WERI-Rb-1 (cell line): Measurements from ENCODE around the gene NUBP1.
"Not testable (repeated sequence)": the region's sequence is repeated elsewhere in the genome, so short reads cannot be mapped to it uniquely, and the experiment has no call there.

Experiments used
- DNase-seq: peaks from one replicate; pipeline ENCODE4 v3.0.0-alpha.2; 2020
- H3K27ac ChIP-seq: fragments of 250-450 bp; sonication (Bioruptor Pico); 2 replicates; pipeline ENCODE4 v1.5.1; 2020; ENCODE audit warnings: mild to moderate bottlenecking, moderate library complexity
- H3K27me3 ChIP-seq: fragments of 250-450 bp; sonication (Bioruptor Pico); 2 replicates; pipeline ENCODE4 v1.5.1; 2021; ENCODE audit warnings: mild to moderate bottlenecking, low read depth, moderate library complexity; ENCODE audit not compliant: insufficient read depth, severe bottlenecking
- H3K36me3 ChIP-seq: fragments of 250-450 bp; sonication (Bioruptor Pico); 2 replicates; pipeline ENCODE4 v1.5.1; 2020; ENCODE audit warnings: mild to moderate bottlenecking, moderate library complexity
- H3K4me3 ChIP-seq: 2 replicates; pipeline ENCODE4 v1.5.1; 2011; ENCODE audit warnings: low read depth, mild to moderate bottlenecking, control low read depth, low read length
- H3K9me3 ChIP-seq: fragments of 250-450 bp; sonication (Bioruptor Pico); 2 replicates; pipeline ENCODE4 v1.5.1; 2021; ENCODE audit warnings: mild to moderate bottlenecking, moderate library complexity; ENCODE audit not compliant: severe bottlenecking
- TF ChIP-seq, protein P1 (sequence below): IDR thresholded peaks from 2 replicates; pipeline ENCODE4 v1.5.1; 2011; ENCODE audit warnings: low read depth, mild to moderate bottlenecking, control low read depth, inconsistent platforms, low read length

Gene NUBP1

DNA sequence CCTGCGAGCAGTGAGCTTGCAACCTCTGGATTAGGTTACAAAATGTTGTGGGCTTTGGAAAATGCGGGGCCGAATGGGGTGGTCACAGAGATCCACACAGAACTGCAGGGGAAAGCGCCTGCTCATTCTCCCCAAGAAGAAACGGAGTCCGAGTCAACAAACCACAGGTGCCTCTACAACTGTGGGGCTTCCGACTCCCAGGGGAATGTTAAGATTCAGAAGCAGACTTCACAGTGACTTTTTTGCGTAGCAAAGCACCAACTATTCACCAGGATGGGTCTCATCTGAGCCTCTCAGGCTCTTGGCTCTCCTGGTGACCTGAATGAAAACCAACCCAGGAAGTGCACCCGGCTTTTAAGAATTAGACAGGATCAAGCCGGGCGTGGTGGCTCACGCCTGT lies 33.7 kb downstream of the NUBP1 start:
- no peak for DNase-seq
- H3K36me3 ChIP-seq = no peaks in the 10 kb centered on the region
- no peaks in the 10 kb centered on the region for H3K9me3 ChIP-seq
- no peak overlapping the region for H3K4me3 ChIP-seq
- H3K27me3 ChIP-seq = no peaks in the 10 kb centered on the region
- TF ChIP-seq, protein P1, sequence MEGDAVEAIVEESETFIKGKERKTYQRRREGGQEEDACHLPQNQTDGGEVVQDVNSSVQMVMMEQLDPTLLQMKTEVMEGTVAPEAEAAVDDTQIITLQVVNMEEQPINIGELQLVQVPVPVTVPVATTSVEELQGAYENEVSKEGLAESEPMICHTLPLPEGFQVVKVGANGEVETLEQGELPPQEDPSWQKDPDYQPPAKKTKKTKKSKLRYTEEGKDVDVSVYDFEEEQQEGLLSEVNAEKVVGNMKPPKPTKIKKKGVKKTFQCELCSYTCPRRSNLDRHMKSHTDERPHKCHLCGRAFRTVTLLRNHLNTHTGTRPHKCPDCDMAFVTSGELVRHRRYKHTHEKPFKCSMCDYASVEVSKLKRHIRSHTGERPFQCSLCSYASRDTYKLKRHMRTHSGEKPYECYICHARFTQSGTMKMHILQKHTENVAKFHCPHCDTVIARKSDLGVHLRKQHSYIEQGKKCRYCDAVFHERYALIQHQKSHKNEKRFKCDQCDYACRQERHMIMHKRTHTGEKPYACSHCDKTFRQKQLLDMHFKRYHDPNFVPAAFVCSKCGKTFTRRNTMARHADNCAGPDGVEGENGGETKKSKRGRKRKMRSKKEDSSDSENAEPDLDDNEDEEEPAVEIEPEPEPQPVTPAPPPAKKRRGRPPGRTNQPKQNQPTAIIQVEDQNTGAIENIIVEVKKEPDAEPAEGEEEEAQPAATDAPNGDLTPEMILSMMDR = no peak
- no peak overlapping the region for H3K27ac ChIP-seq

DNA sequence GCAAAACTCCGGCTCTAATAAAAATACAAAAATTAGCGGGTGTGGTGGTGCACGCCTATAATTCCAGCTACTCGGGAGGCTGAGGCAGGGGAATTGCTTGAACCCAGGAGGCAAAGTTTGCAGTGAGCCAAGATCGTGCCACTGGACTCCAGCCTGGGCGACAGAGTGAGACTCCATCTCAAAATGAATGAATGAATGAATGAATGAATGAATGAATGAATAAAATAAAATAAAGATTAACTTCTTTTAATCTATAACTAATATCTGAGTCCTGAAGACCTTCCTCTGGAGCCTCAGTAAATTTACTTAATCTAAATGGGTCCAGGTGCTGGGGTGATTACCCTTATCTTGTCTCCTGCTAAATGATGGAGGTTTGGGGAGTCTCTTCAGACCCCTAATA lies 36.3 kb downstream of the NUBP1 start:
- H3K27ac ChIP-seq, DNase-seq, H3K27me3 ChIP-seq, H3K4me3 ChIP-seq, H3K36me3 ChIP-seq, H3K9me3 ChIP-seq: not testable (repeated sequence)

DNA sequence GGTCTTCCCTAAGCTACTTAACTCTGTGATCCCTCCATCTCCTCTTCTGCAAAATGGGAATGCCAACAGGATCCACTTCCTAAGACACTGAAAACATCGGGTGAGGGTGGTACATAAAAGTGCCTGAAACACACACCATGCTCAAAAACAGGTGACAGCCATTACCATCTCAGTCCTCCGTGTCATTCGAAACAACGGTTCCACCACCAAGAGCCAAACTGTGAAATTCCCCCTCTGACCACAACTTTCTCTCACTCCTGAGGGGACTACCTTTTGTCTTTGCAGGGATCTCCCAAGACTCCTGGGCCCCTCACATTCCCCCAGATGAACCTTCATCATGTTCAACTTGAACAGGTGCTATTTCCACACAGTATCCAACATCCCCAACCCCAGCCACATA lies 37.0 kb downstream of the NUBP1 start:
- Histone ChIP-seq H3K27ac (no peak overlapping the region), H3K4me3 (no peak overlapping the region), H3K27me3 (no peaks in the 10 kb centered on the region), H3K9me3 (no peaks in the 10 kb centered on the region), H3K36me3 (no peaks in the 10 kb centered on the region)
- no peak for DNase-seq
- TF ChIP-seq, protein P1 = no peak

DNA sequence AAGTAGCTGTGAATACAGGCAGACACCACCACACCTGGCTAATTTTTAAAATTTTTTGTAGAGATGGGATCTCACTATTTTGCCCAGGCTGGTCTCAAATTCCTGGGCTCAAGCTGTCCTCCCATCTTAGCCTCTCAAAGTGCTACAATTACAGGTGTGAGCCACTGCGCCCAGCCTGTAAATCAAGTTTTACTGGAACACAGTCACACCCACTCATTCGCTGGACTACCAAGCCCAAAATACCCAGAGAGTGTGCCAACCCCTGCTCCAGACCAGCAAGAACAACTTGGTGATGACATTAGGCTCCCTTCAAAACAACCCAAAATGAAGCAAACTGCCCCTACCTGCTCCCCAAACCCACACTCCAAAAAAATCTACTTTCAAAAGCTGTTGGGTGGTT lies 39.0 kb downstream of the NUBP1 start:
- TF ChIP-seq, protein P1 = no peak
- H3K36me3 ChIP-seq = no peaks in the 10 kb centered on the region
- no peaks in the 10 kb centered on the region for H3K27me3 ChIP-seq
- H3K9me3 ChIP-seq = no peaks in the 10 kb centered on the region
- no peak overlapping the region for H3K4me3 ChIP-seq
- H3K27ac ChIP-seq = no peak overlapping the region
- DNase-seq = no peak

DNA sequence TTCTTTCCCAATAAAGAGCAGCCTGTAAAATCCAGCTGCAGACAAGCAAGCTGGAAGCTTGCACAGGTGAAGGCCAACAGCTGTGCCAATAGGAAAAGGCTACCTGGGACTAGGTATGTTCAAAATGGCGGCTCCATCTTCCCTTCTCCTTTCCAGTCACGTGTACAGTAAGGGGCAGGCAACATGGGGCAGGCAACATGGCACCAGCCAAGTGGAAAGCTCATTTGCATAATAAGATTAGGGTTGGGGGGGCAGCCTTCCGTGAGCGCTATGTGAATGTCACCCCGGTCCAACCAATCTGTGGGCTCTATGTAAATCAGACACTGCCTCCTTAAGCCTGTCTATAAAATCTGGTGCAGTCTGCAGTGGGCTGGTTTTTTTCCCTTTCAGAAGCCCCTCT lies 43.7 kb downstream of the NUBP1 start:
- Histone ChIP-seq H3K36me3 (no peaks in the 10 kb centered on the region), H3K27ac (no peak overlapping the region), H3K4me3 (no peak overlapping the region), H3K9me3 (no peaks in the 10 kb centered on the region), H3K27me3 (no peaks in the 10 kb centered on the region)
- peak; percentile 79 for DNase-seq
- TF ChIP-seq, protein P1 = no peak

DNA sequence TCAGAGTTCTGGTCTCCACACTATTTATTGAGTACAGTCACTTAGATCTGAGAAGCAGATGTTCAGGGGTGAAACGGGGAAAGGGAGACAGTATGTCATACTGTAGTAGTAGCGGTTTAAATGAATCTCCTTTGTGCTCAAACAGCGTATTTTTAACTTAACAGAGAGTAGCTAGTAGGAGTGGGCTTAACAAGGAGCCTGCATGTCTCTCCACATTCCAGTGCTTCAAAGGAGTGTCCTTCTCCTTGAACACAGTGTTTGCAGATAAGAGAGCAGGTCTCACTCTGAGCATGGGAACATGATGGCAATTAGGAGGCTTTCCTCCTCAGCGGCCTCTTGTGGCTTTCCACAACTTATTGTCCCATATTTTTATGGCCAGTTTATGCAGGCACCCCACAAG lies 45.0 kb downstream of the NUBP1 start:
- DNase-seq, H3K9me3 ChIP-seq, H3K27me3 ChIP-seq, H3K36me3 ChIP-seq, H3K27ac ChIP-seq, H3K4me3 ChIP-seq: not testable (repeated sequence)

DNA sequence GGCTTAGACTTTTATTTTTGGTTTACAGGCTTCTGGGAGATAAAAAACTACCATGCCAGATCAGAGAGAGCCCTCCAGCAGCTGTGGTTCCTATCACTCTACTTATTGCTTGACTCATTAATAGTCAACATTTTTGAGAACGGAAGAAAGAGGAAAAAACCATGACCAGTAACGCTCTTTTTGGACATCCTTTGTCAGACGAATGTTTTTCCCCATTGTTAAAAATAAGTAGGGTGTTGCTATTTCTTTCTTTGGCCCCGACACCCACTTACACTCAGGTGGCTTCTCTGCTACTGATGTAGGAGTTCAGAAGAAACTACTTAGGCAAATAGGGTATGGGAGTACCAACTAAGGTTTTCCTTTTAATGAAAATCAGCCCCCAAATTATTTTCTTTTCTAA lies 47.4 kb downstream of the NUBP1 start:
- no peak overlapping the region for H3K4me3 ChIP-seq
- TF ChIP-seq, protein P1 = no peak
- no peak overlapping the region for H3K27ac ChIP-seq
- H3K36me3 ChIP-seq = no peaks in the 10 kb centered on the region
- H3K9me3 ChIP-seq = no peaks in the 10 kb centered on the region
- DNase-seq = no peak
- no peaks in the 10 kb centered on the region for H3K27me3 ChIP-seq
